NCI-H2029 (cell line): ENCODE measurements around the gene HCCS.

Source experiments
- DNase-seq: peaks from one replicate; lab custom pipeline; 2025; lab: John Stamatoyannopoulos, UW

The HCCS gene

GRCh38 chrX:11111037-11111851 is at the start of gene HCCS:
HCCS (plus strand) TSS chrX:11111332; CDS start chrX:11112061, 729 bp downstream.
- DNase-seq: peak; percentile 62

GRCh38 chrX:11064276-11064675 is 46.9 kb upstream of the HCCS start:
- no peak for DNase-seq

- no peak for DNase-seq
These were observed 46.1 kb upstream of the HCCS start for GRCh38 chrX:11064851-11065600.

GRCh38 chrX:11066812-11067211 is 44.3 kb upstream of the HCCS start:
- no peak for DNase-seq

GRCh38 chrX:11073381-11073780 is 37.8 kb upstream of the HCCS start:
- DNase-seq: no peak

GRCh38 chrX:11080741-11081305 is 30.3 kb upstream of the HCCS start:
- DNase-seq: no peak

GRCh38 chrX:11081511-11081910 is 29.6 kb upstream of the HCCS start:
- DNase-seq: no peak

- no peak for DNase-seq
These were observed 25.8 kb upstream of the HCCS start for GRCh38 chrX:11085305-11085704.

GRCh38 chrX:11089802-11090201 is 21.3 kb upstream of the HCCS start:
- DNase-seq: no peak

GRCh38 chrX:11097933-11098332 is 13.2 kb upstream of the HCCS start:
- peak; percentile 53 for DNase-seq

- no peak for DNase-seq
These were observed 11.7 kb upstream of the HCCS start for GRCh38 chrX:11099465-11099864.

GRCh38 chrX:11100281-11101035 is 10.7 kb upstream of the HCCS start:
- DNase-seq: no peak

- no peak for DNase-seq
These were observed 8.1 kb upstream of the HCCS start for GRCh38 chrX:11103006-11103405.

GRCh38 chrX:11103751-11104150 is 7.4 kb upstream of the HCCS start:
- no peak for DNase-seq

- no peak for DNase-seq
These were observed 6.1 kb upstream of the HCCS start for GRCh38 chrX:11105080-11105479.

GRCh38 chrX:11108253-11108941 is 2.7 kb upstream of the HCCS start:
- DNase-seq: no peak

GRCh38 chrX:11109968-11110367 is 1.2 kb upstream of the HCCS start:
- DNase-seq: no peak

- no peak for DNase-seq
These were observed 815 bp downstream of the HCCS start for GRCh38 chrX:11111947-11112346.

GRCh38 chrX:11113731-11114130 is 2.6 kb downstream of the HCCS start:
- no peak for DNase-seq

GRCh38 chrX:11117745-11118144 is 6.6 kb downstream of the HCCS start:
- DNase-seq: no peak

- DNase-seq: no peak
These were observed 8.3 kb downstream of the HCCS start for GRCh38 chrX:11119313-11119943.
